Endodermal cell (in vitro differentiated cells): Measurements from ENCODE around the gene TPBGL. TPM values are rescaled to one million over a fixed set of nuclear protein-coding genes. Genes with fewer than 3 reads are reported as not detected.

Source experiments
- DNase-seq: peaks from one replicate; pipeline ENCODE4 v3.0.0-alpha.2; 2017
- H3K27ac ChIP-seq: 2 replicates; pipeline ENCODE4 v1.5.1; 2013; ENCODE audit warnings: mild to moderate bottlenecking, low read depth, low read length, moderate library complexity
- H3K27me3 ChIP-seq: 2 replicates; pipeline ENCODE4 v1.6.1; 2013; ENCODE audit warnings: mild to moderate bottlenecking, low read length, moderate library complexity; ENCODE audit not compliant: insufficient read depth, control insufficient read depth, poor library complexity, severe bottlenecking
- H3K36me3 ChIP-seq: 2 replicates; pipeline ENCODE4 v1.7.0; 2013; ENCODE audit warnings: mild to moderate bottlenecking, low read length, moderate library complexity; ENCODE audit not compliant: control insufficient read depth, insufficient read depth
- H3K4me1 ChIP-seq: one replicate; pipeline ENCODE4 v1.7.0; 2013; ENCODE audit warnings: low read length; ENCODE audit not compliant: control insufficient read depth, insufficient read depth
- H3K4me3 ChIP-seq: 2 replicates; pipeline ENCODE4 v1.5.1; 2013; ENCODE audit warnings: mild to moderate bottlenecking, low read length, moderate library complexity
- H3K9ac ChIP-seq: 2 replicates; pipeline ENCODE4 v1.6.1; 2013; ENCODE audit warnings: mild to moderate bottlenecking, low read length, moderate library complexity; ENCODE audit not compliant: poor library complexity, severe bottlenecking; ENCODE audit errors: extremely low read depth
- H3K9me3 ChIP-seq: 2 replicates; pipeline ENCODE4 v1.6.1; 2013; ENCODE audit warnings: mild to moderate bottlenecking, low read length, moderate library complexity; ENCODE audit not compliant: control insufficient read depth
- H3K27ac Mint-ChIP-seq: 2 replicates; pipeline ENCODE4 v1.8.0; 2020; ENCODE audit warnings: mixed read lengths
- H3K27me3 Mint-ChIP-seq: 2 replicates; pipeline ENCODE4 v1.8.0; 2021; ENCODE audit warnings: mild to moderate bottlenecking, mixed read lengths; ENCODE audit not compliant: insufficient read depth
- H3K36me3 Mint-ChIP-seq: 2 replicates; pipeline ENCODE4 v1.8.0; 2020; ENCODE audit warnings: low read depth, mixed read lengths
- H3K4me1 Mint-ChIP-seq: 2 replicates; pipeline ENCODE4 v1.8.0; 2020; ENCODE audit warnings: mixed read lengths
- H3K4me3 Mint-ChIP-seq: 2 replicates; pipeline ENCODE4 v1.8.0; 2020; ENCODE audit warnings: mild to moderate bottlenecking, moderate library complexity, mixed read lengths
- H3K9me3 Mint-ChIP-seq: 2 replicates; pipeline ENCODE4 v1.8.0; 2020; ENCODE audit warnings: mild to moderate bottlenecking, mixed read lengths
- CTCF ChIP-seq: fragments of 200-600 bp; sonication (generic); conservative IDR thresholded peaks from 2 replicates; pipeline ENCODE4 v1.5.0; 2021; ENCODE audit warnings: antibody characterized with exemption, mild to moderate bottlenecking
- WGBS, 2 experiments: methylation state at CpG; one replicate each; pipeline versions ENCODE4 v1.1.5 to v1.1.7; 2013; ENCODE audit warnings: missing lambda C conversion rate in 2 of 2, mixed read lengths in 1 of 2; ENCODE audit not compliant: insufficient coverage in 1 of 2, insufficient read length in 1 of 2; 5-methylcytosine and 5-hydroxymethylcytosine counted together
- total RNA-seq, 2 donors: library from RNA; stranded (reverse); fragmentation: NEBNext Ultra II Directional in 1 of 2; extraction: Animal tissue kit (Norgen Biotek cat#: 25700) in 1 of 2; gene quantifications; 2 replicates in 1 of 2; 3 replicates in 1 of 2; pipeline ENCODE4 v1.2.1, GENCODE V29; 2021

Gene TPBGL
- total RNA-seq, 2 donors from 2014 or later: 0.13 TPM; not detected in 1

- Mint-ChIP-seq H3K36me3 (no peaks in the 10 kb centered on the region), H3K27me3 (peaks cover 46% of the 10 kb centered on the region), H3K4me1 (no peaks in the 10 kb centered on the region), H3K4me3 (no peak overlapping the region), H3K27ac (no peak overlapping the region), H3K9me3 (no peaks in the 10 kb centered on the region)
- peak; percentile 99 for DNase-seq
- peaks cover 59% of the 10 kb centered on the region for H3K27me3 ChIP-seq
- H3K4me1 ChIP-seq: no peaks in the 10 kb centered on the region
- no peaks in the 10 kb centered on the region for H3K9me3 ChIP-seq
- 0 to 3% methylated on average over 1 to 8 of the region's 8 CpGs for WGBS, 2 experiments
- H3K9ac ChIP-seq: no peak overlapping the region
- peak; percentile 79 for TF ChIP-seq CTCF
- H3K36me3 ChIP-seq: no peaks in the 10 kb centered on the region
- H3K4me3 ChIP-seq: no peak overlapping the region
- no peak overlapping the region for H3K27ac ChIP-seq
These were observed 26.2 kb upstream of the TPBGL start for GRCh38 chr11:75214411-75214821.

GRCh38 chr11:75214843-75215242 is 25.7 kb upstream of the TPBGL start:
- H3K36me3 ChIP-seq: no peaks in the 10 kb centered on the region
- no peak overlapping the region for H3K4me3 ChIP-seq
- no peak overlapping the region for H3K4me3 Mint-ChIP-seq
- TF ChIP-seq CTCF: no peak
- no peak overlapping the region for H3K27ac Mint-ChIP-seq
- no peaks in the 10 kb centered on the region for H3K9me3 Mint-ChIP-seq
- H3K9ac ChIP-seq: no peak overlapping the region
- no peak overlapping the region for H3K27ac ChIP-seq
- no peak for DNase-seq
- no peaks in the 10 kb centered on the region for H3K9me3 ChIP-seq
- H3K27me3 ChIP-seq: peaks cover 55% of the 10 kb centered on the region
- H3K27me3 Mint-ChIP-seq: peaks cover 46% of the 10 kb centered on the region
- no peaks in the 10 kb centered on the region for H3K36me3 Mint-ChIP-seq
- no peaks in the 10 kb centered on the region for H3K4me1 Mint-ChIP-seq
- H3K4me1 ChIP-seq: no peaks in the 10 kb centered on the region

- whole genome bisulfite sequencing, 2 experiments: 66 to 86% methylated on average over 1 to 2 of the region's 2 CpGs
- Histone ChIP-seq H3K27me3 (peaks cover 40% of the 10 kb centered on the region), H3K9me3 (no peaks in the 10 kb centered on the region), H3K9ac (no peak overlapping the region), H3K4me1 (no peaks in the 10 kb centered on the region), H3K36me3 (no peaks in the 10 kb centered on the region), H3K4me3 (no peak overlapping the region), H3K27ac (no peak overlapping the region)
- Mint-ChIP-seq H3K4me3 (no peak overlapping the region), H3K36me3 (no peaks in the 10 kb centered on the region), H3K27ac (no peak overlapping the region), H3K27me3 (peaks cover 39% of the 10 kb centered on the region), H3K4me1 (no peaks in the 10 kb centered on the region), H3K9me3 (no peaks in the 10 kb centered on the region)
- no peak for DNase-seq
- no peak for TF ChIP-seq CTCF
These were observed 20.7 kb upstream of the TPBGL start for GRCh38 chr11:75219869-75220268.
